IMR-90 (cell line): ENCODE results near the gene SPATA31C1.

Experiments used
- BHLHE40 ChIP-seq: fragments of 150-350 bp; IDR thresholded peaks from 2 replicates; pipeline ENCODE4 v1.6.1; 2016; ENCODE audit warnings: mild to moderate bottlenecking, low read depth, low read length
- CEBPB ChIP-seq: IDR thresholded peaks from 2 replicates; pipeline ENCODE4 v1.6.1; 2012; ENCODE audit warnings: low read depth, low read length, improper control_type of control experiment
- CHD1 ChIP-seq: IDR thresholded peaks from 2 replicates; pipeline ENCODE4 v1.6.1; 2012; ENCODE audit warnings: low read depth, low read length, improper control_type of control experiment
- MAFK ChIP-seq: IDR thresholded peaks from 2 replicates; pipeline ENCODE4 v1.6.1; 2012; ENCODE audit warnings: low read depth, low read length, improper control_type of control experiment
- MXI1 ChIP-seq: IDR thresholded peaks from 2 replicates; pipeline ENCODE4 v1.6.1; 2012; ENCODE audit warnings: low read depth, mild to moderate bottlenecking, low read length, moderate library complexity, borderline replicate concordance
- POLR2A ChIP-seq: IDR thresholded peaks from 2 replicates; pipeline ENCODE4 v1.6.1; 2012; ENCODE audit warnings: mild to moderate bottlenecking, low read depth, low read length
- RAD21 ChIP-seq: IDR thresholded peaks from 2 replicates; pipeline ENCODE4 v1.6.1; 2012; ENCODE audit warnings: low read length, improper control_type of control experiment
- RCOR1 ChIP-seq: IDR thresholded peaks from 2 replicates; pipeline ENCODE4 v1.6.1; 2012; ENCODE audit warnings: mild to moderate bottlenecking, low read length, improper control_type of control experiment; ENCODE audit not compliant: insufficient replicate concordance
- RFX5 ChIP-seq: IDR thresholded peaks from 2 replicates; pipeline ENCODE4 v1.8.0; 2012; ENCODE audit warnings: low read depth, mild to moderate bottlenecking, low read length, moderate library complexity
- SMC3 ChIP-seq: fragments of 150-350 bp; IDR thresholded peaks from 2 replicates; pipeline ENCODE4 v1.6.1; 2016; ENCODE audit warnings: low read depth, mild to moderate bottlenecking, antibody characterized with exemption, low read length, moderate library complexity
- TF ChIP-seq, protein P1 (sequence below): conservative IDR thresholded peaks from 2 replicates; pipeline ENCODE4 v1.5.1; 2012; ENCODE audit warnings: mild to moderate bottlenecking, low read depth, low read length, improper control_type of control experiment
- TF ChIP-seq, protein P2 (sequence below): fragments of 150-350 bp; IDR thresholded peaks from 2 replicates; pipeline ENCODE4 v1.6.1; 2016; ENCODE audit warnings: low read depth, mild to moderate bottlenecking, low read length, moderate library complexity, borderline replicate concordance
- TF ChIP-seq, protein P3 (sequence below): fragments of 150-350 bp; IDR thresholded peaks from 2 replicates; pipeline ENCODE4 v1.6.1; 2017; ENCODE audit warnings: mild to moderate bottlenecking, antibody characterized with exemption, low read length, low read depth

DNA sequence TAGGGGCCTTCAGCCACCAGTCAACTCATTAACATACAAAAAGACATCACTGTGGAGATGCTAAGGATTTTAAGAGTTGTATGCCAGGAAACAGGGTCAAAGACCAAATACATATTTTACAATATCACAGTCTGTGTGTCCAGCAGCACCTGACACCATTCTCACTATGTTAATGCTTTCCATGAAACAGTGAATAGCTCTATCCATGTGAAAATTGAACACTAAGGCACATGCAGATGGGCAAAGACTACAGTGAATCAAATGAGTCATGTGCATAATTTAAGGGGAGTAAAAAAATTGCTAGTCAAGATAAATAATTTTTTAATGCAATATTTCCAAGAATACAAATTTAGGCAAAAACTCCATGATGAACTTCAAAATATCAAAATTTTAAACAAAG is 42.7 kb upstream of the SPATA31C1 start:
- TF ChIP-seq, protein P1, sequence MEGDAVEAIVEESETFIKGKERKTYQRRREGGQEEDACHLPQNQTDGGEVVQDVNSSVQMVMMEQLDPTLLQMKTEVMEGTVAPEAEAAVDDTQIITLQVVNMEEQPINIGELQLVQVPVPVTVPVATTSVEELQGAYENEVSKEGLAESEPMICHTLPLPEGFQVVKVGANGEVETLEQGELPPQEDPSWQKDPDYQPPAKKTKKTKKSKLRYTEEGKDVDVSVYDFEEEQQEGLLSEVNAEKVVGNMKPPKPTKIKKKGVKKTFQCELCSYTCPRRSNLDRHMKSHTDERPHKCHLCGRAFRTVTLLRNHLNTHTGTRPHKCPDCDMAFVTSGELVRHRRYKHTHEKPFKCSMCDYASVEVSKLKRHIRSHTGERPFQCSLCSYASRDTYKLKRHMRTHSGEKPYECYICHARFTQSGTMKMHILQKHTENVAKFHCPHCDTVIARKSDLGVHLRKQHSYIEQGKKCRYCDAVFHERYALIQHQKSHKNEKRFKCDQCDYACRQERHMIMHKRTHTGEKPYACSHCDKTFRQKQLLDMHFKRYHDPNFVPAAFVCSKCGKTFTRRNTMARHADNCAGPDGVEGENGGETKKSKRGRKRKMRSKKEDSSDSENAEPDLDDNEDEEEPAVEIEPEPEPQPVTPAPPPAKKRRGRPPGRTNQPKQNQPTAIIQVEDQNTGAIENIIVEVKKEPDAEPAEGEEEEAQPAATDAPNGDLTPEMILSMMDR = no peak
- TF ChIP-seq BHLHE40 = no peak
- no peak for TF ChIP-seq RFX5
- no peak for TF ChIP-seq POLR2A
- TF ChIP-seq SMC3 = no peak
- TF ChIP-seq CEBPB = no peak
- TF ChIP-seq, protein P2, sequence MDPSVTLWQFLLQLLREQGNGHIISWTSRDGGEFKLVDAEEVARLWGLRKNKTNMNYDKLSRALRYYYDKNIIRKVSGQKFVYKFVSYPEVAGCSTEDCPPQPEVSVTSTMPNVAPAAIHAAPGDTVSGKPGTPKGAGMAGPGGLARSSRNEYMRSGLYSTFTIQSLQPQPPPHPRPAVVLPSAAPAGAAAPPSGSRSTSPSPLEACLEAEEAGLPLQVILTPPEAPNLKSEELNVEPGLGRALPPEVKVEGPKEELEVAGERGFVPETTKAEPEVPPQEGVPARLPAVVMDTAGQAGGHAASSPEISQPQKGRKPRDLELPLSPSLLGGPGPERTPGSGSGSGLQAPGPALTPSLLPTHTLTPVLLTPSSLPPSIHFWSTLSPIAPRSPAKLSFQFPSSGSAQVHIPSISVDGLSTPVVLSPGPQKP = no peak
- TF ChIP-seq RAD21 = no peak
- TF ChIP-seq CHD1 = no peak
- TF ChIP-seq RCOR1 = no peak
- TF ChIP-seq MAFK = no peak
- TF ChIP-seq, protein P3, sequence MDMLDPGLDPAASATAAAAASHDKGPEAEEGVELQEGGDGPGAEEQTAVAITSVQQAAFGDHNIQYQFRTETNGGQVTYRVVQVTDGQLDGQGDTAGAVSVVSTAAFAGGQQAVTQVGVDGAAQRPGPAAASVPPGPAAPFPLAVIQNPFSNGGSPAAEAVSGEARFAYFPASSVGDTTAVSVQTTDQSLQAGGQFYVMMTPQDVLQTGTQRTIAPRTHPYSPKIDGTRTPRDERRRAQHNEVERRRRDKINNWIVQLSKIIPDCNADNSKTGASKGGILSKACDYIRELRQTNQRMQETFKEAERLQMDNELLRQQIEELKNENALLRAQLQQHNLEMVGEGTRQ = no peak
- TF ChIP-seq MXI1 = no peak
